ENCODE measurements around the gene B3GNT5.

The B3GNT5 gene

DNA sequence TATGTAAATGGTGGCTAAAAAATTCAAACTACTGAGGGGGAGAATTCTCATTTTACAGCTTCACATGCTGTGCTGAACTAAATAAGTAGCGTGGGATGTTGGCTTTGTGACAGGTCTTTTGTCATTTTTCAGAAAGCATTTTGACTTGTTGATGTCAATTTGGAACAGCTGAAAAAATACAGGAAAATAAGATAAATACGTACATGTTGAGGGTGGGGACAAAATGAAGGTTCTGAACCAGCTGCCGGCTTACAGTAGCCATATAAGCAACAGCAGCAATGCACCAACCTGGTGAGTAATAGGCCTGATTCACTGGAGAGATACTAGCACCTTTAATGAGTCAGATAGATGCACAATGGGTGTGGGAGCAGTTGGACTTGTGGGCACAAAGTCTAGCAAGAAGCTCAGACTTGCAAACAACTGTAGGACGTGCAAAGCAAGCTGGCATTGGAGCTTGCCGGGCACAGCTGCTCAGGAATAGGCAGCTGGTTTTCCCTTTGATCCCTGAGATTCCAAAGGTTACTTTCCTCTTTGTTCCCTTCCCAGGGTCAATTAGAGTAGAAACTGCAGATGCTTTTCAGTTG lies 12.9 kb downstream of the B3GNT5 start:
- DNase-seq (ENCODE audit: low read depth in 2 of 2), result peak; percentile 42 to 49

DNA sequence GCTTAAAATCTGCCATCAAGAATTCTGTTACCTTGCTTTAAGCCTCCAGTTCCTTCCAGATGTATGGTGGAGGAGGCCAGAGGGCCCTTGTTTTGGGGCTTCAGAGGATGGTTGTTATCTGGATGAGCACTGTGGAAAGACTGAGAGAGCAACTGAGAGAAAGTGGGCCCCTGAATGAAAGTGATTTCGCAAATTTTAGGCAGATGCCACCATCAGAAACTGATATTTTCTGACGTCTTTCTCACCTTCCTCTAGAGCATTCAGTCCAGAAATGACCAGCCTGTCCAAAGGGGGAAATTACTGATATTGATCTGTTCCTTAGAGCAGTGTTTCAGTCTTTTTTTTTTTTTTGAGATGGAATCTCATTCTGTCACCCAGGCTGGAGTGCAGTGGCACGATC lies 13.4 kb downstream of the B3GNT5 start:
- no peak for DNase-seq (ENCODE audit: low read depth in 2 of 2)

DNA sequence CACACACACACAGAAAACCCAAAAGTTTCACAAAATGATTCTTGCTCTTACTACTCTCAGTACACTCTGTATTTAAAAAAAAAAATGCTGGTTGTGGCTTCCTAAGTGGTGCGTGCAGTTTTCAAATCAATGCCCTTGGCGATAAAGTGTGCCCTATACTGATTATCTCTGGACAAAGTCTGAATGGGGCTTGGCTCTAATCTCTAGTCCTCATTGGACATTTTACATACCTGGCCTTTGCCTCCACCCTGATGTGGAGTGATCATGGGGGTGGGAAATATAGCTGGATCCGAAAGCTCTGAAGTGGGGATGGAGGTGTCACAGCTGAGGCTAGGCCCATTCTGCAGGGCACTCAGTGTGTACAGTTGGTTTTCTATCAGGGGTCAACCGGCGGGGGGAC lies 14.1 kb downstream of the B3GNT5 start:
- DNase-seq (ENCODE audit: low read depth in 2 of 2), result no peak

DNA sequence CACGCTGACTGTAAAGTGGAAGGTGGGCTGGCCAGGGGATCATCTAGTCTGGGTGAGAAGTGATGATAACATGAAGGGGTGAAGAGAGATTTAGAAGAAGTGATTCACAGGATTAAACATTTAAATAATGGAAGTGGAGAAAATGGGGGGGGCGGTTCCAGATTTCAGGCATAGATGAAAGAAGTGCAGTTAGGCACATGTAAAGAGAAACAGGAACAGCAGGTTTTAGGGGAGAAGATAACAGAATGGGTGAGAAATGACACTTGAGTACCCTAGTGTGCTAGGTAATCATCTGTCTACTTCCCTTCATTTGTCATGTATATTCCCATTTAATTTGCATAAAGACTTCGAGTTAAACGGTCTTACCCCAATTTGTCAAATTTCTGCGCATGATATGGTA lies 15.3 kb downstream of the B3GNT5 start:
- DNase-seq (ENCODE audit: low read depth in 2 of 2), result no peak

DNA sequence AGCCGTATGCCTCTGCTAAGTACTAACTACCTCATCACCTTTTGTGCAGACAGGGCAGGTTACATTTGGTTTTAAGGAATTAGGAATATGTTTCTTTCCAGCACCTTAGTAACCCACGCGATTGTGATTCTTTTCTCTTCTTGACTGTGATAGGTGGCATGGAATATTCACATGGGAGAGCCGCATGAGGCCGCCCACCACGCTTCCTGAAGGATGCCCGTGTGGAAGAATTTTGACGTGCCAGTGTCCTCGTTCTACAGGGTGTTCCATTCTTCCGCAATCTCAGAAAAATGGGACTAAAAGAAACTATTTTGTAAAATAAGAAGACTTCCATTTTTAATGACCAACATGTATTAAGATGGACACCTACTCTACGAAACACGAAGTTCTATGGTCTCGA lies 16.3 kb downstream of the B3GNT5 start:
- no peak for DNase-seq (ENCODE audit: low read depth in 2 of 2)

DNA sequence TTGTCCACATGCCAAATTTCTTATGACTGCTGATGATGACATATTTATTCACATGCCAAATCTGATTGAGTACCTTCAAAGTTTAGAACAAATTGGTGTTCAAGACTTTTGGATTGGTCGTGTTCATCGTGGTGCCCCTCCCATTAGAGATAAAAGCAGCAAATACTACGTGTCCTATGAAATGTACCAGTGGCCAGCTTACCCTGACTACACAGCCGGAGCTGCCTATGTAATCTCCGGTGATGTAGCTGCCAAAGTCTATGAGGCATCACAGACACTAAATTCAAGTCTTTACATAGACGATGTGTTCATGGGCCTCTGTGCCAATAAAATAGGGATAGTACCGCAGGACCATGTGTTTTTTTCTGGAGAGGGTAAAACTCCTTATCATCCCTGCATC lies 17.3 kb downstream of the B3GNT5 start:
- no peak for DNase-seq (ENCODE audit: low read depth in 2 of 2)

DNA sequence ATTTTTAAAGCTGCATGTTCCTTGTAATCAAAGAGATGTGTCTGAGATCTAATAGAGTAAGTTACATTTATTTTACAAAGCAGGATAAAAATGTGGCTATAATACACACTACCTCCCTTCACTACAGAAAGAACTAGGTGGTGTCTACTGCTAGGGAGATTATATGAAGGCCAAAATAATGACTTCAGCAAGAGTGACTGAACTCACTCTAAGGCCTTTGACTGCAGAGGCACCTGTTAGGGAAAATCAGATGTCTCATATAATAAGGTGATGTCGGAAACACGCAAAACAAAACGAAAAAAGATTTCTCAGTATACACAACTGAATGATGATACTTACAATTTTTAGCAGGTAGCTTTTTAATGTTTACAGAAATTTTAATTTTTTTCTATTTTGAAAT lies 19.1 kb downstream of the B3GNT5 start:
- DNase-seq (ENCODE audit: low read depth in 2 of 2), result no peak

DNA sequence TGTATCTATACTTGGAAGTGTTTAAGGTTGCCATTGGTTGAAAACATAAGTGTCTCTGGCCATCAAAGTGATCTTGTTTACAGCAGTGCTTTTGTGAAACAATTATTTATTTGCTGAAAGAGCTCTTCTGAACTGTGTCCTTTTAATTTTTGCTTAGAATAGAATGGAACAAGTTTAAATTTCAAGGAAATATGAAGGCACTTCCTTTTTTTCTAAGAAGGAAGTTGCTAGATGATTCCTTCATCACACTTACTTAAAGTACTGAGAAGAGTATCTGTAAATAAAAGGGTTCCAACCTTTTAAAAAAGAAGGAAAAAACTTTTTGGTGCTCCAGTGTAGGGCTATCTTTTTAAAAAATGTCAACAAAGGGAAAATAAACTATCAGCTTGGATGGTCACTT lies 19.7 kb downstream of the B3GNT5 start:
- no peak for DNase-seq (ENCODE audit: low read depth in 2 of 2)

DNA sequence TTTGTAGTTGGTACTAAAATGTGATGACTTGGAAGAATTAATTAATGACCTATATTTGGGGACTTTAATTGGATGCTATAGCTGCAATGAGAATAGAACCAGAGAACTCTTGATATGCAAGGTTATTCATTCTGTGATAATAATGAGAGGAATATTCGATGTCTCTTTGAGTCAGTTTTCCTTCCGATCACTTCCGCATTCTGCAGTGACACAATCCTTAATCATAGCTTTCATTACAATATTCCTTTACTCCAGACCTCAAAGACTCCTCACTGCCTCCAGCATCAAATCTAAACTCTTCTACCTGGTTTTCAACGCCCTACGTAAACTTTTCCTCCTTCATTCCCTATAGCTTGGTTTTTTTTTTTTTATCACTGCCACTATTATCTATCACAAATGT lies 21.6 kb downstream of the B3GNT5 start:
- DNase-seq (ENCODE audit: low read depth in 2 of 2), result no peak

DNA sequence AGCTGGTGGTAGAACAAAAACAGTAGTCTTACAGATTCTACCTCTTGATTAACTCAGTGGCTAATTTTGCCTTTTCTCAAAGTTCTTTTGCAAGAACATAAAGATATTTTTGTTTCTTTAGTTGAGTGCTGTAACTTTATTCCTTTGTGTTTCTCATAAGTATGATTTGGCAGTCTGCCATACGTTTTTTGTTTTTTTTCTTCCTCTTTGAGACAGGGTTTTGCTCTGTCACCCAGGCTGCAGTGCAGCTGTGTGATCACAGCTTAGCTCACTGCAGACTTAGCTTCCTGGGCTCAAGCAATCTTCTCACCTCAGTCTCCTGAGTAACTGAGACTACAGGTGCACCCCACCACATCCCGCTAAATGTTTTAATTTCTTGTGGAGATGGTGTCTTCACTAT lies 22.4 kb downstream of the B3GNT5 start:
- no peak for DNase-seq (ENCODE audit: low read depth in 2 of 2)

DNA sequence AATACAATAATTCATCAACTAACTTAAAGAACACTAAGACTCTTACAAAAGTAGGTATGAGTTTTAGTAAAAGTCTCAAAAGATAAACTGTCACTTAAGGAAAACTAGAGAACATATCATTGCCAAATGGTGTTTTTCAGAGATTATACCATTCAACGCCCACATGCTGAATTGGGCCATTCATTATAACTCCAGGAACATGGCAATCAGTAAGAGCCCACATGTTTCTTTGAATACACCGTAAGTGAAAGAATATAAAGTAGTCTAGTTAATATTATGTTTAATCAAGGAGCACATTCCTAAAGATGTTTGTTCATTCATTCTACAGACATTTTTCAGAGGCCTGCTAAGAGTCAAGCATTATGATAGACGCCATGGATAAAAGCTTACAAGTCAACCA lies 22.9 kb downstream of the B3GNT5 start:
- no peak for DNase-seq (ENCODE audit: low read depth in 2 of 2)

DNA sequence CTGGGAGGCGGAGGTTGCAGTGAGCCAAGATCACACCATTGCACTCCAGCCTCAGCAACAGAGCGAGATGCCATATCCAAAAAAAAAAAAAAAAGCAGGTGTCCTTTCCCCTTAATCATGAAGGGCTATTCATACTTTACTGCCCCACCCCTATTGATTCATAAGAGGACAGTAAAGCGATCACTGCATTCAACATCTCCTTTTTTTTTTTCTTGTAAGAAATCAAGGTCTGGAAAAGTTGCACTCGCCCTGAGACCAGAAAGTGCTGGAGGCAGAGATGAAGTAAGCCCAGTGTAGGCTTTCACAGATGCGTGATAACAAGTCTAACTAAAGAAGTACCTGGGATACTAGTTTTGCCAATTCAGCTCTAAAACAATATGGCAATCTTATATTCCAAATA lies 24.2 kb downstream of the B3GNT5 start:
- no peak for DNase-seq (ENCODE audit: low read depth in 2 of 2)

DNA sequence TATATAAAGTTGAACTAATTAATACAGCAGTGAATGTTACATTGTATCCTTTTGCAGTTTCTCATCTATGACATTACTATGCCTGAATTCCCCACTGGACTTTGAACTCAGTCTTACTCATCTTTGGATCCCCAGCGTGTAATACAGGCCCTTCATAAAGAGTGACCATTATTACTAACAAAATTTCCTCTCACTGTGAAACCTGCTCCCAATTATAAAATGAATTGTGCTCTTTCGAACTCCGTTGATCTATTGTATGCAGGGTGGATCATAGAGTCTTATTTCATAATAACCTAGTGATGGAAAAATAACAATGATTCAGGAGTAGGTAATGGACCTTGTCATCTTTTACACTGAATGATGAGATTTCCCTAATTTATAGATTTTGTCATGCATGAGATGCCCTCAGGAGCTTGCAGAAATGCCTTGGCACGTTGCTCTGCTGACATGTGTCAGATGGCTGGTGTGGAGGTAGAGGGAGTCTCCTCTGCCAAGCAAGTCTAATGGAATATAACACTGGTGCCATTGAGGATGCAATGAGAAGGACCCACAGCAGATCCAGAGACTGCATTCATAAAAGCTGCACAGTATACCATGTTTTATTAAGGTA lies 25.5 kb downstream of the B3GNT5 start:
- DNase-seq (ENCODE audit: low read depth in 2 of 2), result no peak

DNA sequence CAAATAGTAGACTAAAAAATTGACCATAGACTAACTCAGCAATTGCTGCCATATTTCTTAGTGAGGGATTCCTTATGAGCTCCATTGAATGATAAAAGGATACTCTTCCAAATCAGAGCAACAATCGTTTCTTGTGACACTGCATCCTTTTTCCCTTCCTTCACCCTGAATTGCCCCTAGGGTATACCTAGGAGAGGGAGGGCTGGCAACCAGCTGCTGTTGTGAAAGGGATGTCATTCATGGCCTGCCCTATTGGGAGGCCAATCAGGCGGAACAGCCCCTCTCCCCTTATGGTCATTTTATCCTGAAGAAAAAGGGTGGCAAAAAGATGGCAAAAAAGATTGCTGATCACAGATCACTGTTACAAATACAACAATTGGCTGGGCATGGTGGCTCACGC lies 26.3 kb downstream of the B3GNT5 start:
- no peak for DNase-seq (ENCODE audit: low read depth in 2 of 2)

DNA sequence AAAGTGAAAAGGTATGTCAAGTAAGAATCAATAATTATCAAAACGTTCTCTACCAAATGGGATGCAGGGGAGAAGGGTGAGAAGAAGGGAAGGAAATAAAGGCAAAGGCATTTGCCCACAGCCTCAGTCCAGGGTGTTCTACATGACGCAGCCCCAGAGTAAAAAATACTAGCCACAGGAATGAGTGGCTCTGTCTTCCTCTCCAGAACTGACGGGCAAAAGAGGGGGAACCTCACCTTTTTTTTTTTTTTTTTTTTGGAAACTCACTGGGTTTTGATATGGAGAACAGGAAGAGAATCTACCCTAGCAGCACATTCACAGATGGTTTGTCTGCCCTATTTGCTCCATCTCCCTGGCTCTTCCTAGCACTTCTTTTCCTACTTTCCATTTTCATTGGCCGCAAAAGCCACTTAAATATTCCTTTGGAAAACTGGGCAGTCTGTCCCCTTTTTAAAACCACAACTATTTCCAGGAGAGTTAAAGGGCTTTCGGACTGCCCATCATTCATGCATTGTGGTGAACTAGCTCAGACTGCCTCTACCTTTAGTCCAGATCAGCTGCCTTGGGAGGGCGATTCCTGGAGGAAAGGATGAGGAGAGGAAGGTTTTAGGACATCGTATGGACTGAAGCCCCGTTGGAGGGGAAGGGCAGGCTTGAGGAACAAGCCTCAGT lies 28.2 kb downstream of the B3GNT5 start:
- DNase-seq (ENCODE audit: low read depth in 2 of 2), result no peak

DNA sequence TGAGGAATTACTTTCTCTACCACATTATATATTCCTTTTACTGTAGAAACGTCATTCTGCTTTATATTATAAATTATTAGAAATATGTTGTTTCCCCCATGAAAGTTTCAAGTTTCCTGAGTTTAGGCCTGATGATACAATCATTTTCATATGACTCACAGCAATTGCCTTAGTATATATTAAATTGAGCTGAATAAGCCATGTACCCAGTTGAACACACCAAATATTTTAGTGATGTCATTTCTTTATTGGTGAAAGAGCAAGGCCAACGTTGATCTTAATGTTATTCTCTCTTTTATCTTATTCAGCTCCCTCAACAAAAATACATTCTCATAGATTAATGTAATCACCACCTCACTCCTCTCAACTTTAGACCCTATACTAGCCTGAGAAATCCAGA lies 30.8 kb downstream of the B3GNT5 start:
- no peak for DNase-seq (ENCODE audit: low read depth in 2 of 2)

DNA sequence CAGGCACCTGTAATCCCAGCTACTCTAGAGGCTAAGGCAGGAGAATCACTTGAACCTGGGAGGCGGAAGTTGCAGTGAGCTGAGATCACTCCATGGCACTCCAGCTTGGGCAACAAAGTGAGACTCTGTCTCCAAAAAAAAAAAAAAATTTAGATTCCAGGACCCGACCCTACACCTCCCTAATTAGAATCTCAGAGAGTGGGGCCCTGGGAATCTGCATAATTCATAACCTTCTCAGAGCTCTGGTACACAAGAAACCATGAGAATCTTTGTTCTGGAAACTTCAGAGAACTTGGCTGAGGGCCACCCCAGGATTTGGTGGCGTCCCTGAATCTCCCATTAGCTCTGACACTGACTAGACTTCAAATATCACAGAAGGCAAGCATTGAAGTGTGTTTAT lies 31.5 kb downstream of the B3GNT5 start:
- DNase-seq (ENCODE audit: low read depth in 2 of 2), result no peak

DNA sequence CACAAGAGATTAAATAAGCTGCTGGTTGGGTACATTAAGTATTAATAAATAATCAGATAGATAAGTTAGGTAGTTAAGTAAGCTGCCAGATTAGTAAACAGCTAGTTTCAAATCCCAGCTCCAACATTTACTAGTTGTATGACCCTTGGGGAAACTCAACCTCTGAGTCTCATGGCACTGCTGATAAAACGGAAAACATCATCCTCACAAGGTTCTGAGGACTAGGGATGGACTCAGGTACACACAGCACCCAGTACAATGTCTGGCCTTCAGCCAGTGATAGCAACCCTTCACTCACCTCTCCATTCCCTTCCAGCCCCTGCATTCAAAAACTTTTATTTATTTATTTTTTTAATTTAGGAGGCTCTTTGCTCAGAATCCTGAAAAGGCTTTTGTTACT lies 32.3 kb downstream of the B3GNT5 start:
- DNase-seq (ENCODE audit: low read depth in 2 of 2), result no peak

DNA sequence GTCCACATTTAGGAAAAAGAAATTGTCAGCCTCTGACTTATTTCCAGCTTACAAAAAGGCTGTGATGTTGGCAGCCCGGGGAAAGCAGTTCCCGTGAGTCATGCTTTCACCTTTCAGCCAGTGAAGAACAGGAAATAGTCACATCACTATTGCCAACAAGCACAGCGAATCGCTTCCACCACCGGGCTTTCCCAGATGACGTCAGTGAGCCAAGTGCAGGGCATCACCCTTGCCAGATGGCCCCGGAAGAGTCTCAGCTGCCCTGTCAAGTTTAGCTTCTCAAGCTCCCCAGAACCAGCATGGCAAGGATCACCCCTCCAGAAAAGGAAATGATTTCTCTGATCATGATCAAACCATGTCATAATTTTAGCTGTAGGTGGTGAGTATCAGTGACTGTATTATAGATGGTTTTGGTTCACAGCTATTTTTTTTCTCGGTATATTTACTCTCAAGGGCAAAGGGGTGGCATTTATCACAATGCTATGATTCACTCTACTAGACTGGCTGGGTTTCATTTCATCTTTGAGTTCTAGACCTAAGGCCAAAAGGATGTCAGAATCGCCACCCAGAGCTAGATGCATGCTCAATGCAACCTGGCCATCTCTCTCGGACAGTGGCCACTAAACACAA lies 32.9 kb downstream of the B3GNT5 start:
- DNase-seq (ENCODE audit: low read depth in 2 of 2), result peak; percentile 91 to 96

DNA sequence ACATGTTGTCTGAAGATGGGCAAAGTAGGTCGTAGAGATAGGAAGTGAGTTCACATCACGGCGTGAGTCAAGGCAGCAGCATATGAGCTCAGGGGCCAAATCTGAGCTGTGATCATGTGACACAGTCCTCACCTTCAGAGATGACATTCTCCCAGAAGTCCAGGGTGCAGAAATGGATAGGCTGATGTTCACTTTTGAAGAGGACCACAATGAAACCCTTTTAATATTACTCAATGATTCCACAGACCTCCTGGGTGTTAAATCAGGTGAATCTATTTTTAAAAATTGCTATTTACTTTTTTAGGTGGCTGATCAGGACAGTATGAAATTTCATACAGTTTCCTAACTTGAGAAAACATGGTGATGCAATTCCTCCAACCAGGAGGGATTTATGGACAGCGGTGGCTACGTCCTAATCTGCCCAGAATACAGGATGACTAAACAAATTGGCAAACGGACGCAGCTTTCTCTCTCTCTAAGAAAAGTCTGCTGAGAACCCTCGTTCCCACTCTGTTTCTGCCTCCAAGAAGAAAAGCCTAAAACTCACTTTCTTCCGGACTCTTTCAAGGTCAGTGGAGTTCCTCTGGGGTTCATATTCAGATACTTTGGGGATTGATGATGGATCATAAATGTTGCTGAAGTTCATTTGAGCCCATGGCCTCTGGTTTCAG lies 34.4 kb downstream of the B3GNT5 start:
- no peak for DNase-seq (ENCODE audit: low read depth in 2 of 2)

DNA sequence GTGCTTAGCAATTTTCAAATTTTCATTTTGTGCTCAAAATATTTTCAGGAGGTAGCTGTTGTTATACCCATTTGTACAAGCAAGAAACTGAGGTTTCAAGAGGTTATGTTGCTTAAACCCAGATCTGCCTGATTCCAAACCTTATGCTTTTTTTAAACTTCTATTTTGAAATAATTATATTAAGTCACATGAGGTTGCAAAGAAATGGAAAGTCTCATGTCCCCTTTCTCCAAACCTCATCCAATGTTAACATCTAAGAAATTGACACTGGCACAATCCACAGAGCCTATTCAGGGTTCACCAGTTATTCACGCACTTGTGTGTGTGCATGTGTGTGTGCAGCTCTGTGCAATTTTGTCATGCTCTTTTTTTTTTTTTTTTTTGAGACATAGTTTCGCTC lies 35.1 kb downstream of the B3GNT5 start:
- no peak for DNase-seq (ENCODE audit: low read depth in 2 of 2)

DNA sequence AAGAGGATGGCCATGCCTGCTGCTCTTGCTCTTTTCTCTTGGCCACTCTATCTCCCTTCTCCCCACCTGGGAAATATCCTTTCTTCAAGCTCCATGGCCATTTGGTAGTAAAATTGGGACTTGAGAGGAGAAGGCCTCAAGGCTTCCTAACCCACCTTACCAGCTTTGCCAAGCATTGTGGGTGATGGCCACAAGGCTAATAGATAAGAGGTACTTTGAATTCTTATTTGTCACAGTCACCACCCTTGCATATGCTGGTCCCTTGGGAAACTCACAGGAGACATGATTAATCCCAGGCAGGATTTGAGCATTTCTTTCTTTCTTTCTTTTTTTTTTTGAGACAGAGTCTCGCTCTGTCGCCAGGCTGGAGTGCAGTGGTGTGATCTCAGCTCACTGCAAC lies 37.2 kb downstream of the B3GNT5 start:
- DNase-seq (ENCODE audit: low read depth in 2 of 2), result no peak

Measured in stimulated activated CD8-positive, alpha-beta memory T cell treated with anti-CD3 and anti-CD28 coated beads, Interleukin-15, amount 100 ng/mL, for 48 hours (primary cell).